ENCODE measurements around the gene POLR3C. TPM values are rescaled to one million over a fixed set of nuclear protein-coding genes. Genes with fewer than 3 reads are reported as not detected.
A peak's percentile ranks its signal among the peaks of the same experiment; 100 is the strongest.

POLR3C gene
- total and polyA plus RNA-seq, 10 of the 15 experiments (the other 5 are each of a cell fraction or from before 2014, with no cell fraction given): 13.0 to 44.8 (median 34.8) TPM

GRCh38 chr1:145845144-145845513 is 21.1 kb downstream of the POLR3C start:
- H3K4me2 ChIP-seq (ENCODE audit: control insufficient read depth, insufficient read depth): peak overlapping the region; percentile 89
- intact Hi-C loops (cut with micrococcal nuclease; ENCODE audit: unreplicated experiment) (loop anchor here (2.0 kb wide), 1 partner anchor 66 kb away; the partner anchor contains the start of gene ITGA10), in situ Hi-C loops (cut with MboI) (loop anchor here (5.0 kb wide), 1 partner anchor 162 kb away; no protein-coding TSS in a partner anchor)
- RAD21 ChIA-PET (ENCODE audit: unreplicated experiment): interaction anchor here (0.8 to 4.5 kb wide), 19 partner anchors 13 to 171 kb away, joined by 3 to 69 read pairs (median 5); partner anchors contain the start of genes ANKRD34A, ITGA10, PEX11B and PIAS3
- H2AFZ ChIP-seq (ENCODE audit: control insufficient read depth, low read depth, low read length): peak overlapping the region; percentile 71; the same call in 1 of the 2 replicates
- peak; percentile 88 for ATAC-seq
- H3K27me3 ChIP-seq (replicated peaks in 1 of 2; ENCODE audit: control insufficient read depth in 2 of 2, insufficient read depth in 2 of 2, low read length in 1 of 2): no peaks in the 10 kb centered on the region
- FAIRE-seq: peak; percentile 93
- no peaks in the 10 kb centered on the region for H3K9me3 ChIP-seq (replicated peaks; ENCODE audit: control insufficient read depth, insufficient read depth, low read length)
- H4K20me1 ChIP-seq (ENCODE audit: control insufficient read depth, insufficient read depth): no peaks in the 10 kb centered on the region
- H3K4me1 ChIP-seq (ENCODE audit: control insufficient read depth, insufficient read depth, low read length): peaks cover 15% of the 10 kb centered on the region
- POLR2A ChIA-PET: interaction anchor here (0.5 to 3.0 kb wide), 8 partner anchors 14 to 119 kb away, joined by 3 to 24 read pairs (median 4); partner anchors contain the start of genes ANKRD34A, PEX11B, PIAS3 and POLR3GL
- H3K36me3 ChIP-seq (ENCODE audit: control insufficient read depth in 2 of 2, insufficient read depth in 2 of 2, low read length in 1 of 2): peaks cover 4 to 16% of the 10 kb centered on the region in 2 experiments
- no TSS peak for BruUV-seq (replicated peaks)
- H3K9ac ChIP-seq (ENCODE audit: control insufficient read depth, insufficient read depth, low read length): peak overlapping the region; percentile 71
- H3K4me3 ChIP-seq: peak overlapping the region; percentile 89; the same call in 1 of the 2 replicates
- DNase-seq (ENCODE audit: low read depth, low spot score): peak; percentile 79
- CTCF ChIA-PET: interaction anchor here (0.7 to 8.2 kb wide), 38 partner anchors 10 to 192 kb away, joined by 3 to 172 read pairs (median 5); partner anchors contain the start of genes ANKRD34A, ANKRD35, ITGA10 and LIX1L
- SMC1A ChIA-PET (ENCODE audit: uncharacterized antibody, unreplicated experiment): interaction anchor here (0.8 to 5.5 kb wide), 12 partner anchors 14 to 170 kb away, joined by 3 to 54 read pairs (median 7); partner anchors contain the start of genes PIAS3, POLR3C and RNF115
- WGBS (ENCODE audit: insufficient coverage, insufficient replicate concordance, low lambda C conversion rate, missing lambda C conversion rate): 1% methylated on average over 4 of the region's 4 CpGs
- H3K79me2 ChIP-seq (ENCODE audit: control insufficient read depth, insufficient read depth, low read length): no peaks in the 10 kb centered on the region
- H3K27ac ChIP-seq (ENCODE audit: control insufficient read depth, insufficient read depth): peak overlapping the region; percentile 83
- TF ChIP-seq KAT2A (conservative IDR thresholded peaks at IDR 0.05; ENCODE audit: control insufficient read depth, low read depth, low read length) (no peak), CHD1 (IDR thresholded peaks at IDR 0.05; ENCODE audit: low read depth, low read length) (no peak), CREB1 (IDR thresholded peaks at IDR 0.05; ENCODE audit: low read depth) (no peak), JUNB (IDR thresholded peaks at IDR 0.05) (no peak), RCOR1 (conservative IDR thresholded peaks at IDR 0.05; ENCODE audit: low read depth, low read length) (no peak), SMAD1 (IDR thresholded peaks at IDR 0.05; ENCODE audit: low read depth, partially characterized antibody) (no peak), KDM1A (IDR thresholded peaks at IDR 0.05; ENCODE audit: borderline replicate concordance) (no peak), ZBED1 (IDR thresholded peaks at IDR 0.05; ENCODE audit: borderline replicate concordance) (peak; percentile 68; the same call in 1 of the 2 replicates), POLR2AphosphoS5 (IDR thresholded peaks at IDR 0.05; ENCODE audit: low read length) (no peak), MEF2B (IDR thresholded peaks at IDR 0.05; ENCODE audit: partially characterized antibody, poor library complexity, severe bottlenecking) (no peak), ZNF622 (IDR thresholded peaks at IDR 0.05) (no peak), SMAD5 (IDR thresholded peaks at IDR 0.05; ENCODE audit: low read depth) (no peak; the same call in 1 of the 2 replicates), POLR2AphosphoS2 (IDR thresholded peaks at IDR 0.05; ENCODE audit: low read depth, low read length) (no peak; the same call in 1 of the 2 replicates)
- TF ChIP-seq, protein P1, sequence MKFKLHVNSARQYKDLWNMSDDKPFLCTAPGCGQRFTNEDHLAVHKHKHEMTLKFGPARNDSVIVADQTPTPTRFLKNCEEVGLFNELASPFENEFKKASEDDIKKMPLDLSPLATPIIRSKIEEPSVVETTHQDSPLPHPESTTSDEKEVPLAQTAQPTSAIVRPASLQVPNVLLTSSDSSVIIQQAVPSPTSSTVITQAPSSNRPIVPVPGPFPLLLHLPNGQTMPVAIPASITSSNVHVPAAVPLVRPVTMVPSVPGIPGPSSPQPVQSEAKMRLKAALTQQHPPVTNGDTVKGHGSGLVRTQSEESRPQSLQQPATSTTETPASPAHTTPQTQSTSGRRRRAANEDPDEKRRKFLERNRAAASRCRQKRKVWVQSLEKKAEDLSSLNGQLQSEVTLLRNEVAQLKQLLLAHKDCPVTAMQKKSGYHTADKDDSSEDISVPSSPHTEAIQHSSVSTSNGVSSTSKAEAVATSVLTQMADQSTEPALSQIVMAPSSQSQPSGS (IDR thresholded peaks at IDR 0.05; ENCODE audit: low read length): peak; percentile 21; the same call in 1 of the 2 replicates
- TF ChIP-seq, protein P2, sequence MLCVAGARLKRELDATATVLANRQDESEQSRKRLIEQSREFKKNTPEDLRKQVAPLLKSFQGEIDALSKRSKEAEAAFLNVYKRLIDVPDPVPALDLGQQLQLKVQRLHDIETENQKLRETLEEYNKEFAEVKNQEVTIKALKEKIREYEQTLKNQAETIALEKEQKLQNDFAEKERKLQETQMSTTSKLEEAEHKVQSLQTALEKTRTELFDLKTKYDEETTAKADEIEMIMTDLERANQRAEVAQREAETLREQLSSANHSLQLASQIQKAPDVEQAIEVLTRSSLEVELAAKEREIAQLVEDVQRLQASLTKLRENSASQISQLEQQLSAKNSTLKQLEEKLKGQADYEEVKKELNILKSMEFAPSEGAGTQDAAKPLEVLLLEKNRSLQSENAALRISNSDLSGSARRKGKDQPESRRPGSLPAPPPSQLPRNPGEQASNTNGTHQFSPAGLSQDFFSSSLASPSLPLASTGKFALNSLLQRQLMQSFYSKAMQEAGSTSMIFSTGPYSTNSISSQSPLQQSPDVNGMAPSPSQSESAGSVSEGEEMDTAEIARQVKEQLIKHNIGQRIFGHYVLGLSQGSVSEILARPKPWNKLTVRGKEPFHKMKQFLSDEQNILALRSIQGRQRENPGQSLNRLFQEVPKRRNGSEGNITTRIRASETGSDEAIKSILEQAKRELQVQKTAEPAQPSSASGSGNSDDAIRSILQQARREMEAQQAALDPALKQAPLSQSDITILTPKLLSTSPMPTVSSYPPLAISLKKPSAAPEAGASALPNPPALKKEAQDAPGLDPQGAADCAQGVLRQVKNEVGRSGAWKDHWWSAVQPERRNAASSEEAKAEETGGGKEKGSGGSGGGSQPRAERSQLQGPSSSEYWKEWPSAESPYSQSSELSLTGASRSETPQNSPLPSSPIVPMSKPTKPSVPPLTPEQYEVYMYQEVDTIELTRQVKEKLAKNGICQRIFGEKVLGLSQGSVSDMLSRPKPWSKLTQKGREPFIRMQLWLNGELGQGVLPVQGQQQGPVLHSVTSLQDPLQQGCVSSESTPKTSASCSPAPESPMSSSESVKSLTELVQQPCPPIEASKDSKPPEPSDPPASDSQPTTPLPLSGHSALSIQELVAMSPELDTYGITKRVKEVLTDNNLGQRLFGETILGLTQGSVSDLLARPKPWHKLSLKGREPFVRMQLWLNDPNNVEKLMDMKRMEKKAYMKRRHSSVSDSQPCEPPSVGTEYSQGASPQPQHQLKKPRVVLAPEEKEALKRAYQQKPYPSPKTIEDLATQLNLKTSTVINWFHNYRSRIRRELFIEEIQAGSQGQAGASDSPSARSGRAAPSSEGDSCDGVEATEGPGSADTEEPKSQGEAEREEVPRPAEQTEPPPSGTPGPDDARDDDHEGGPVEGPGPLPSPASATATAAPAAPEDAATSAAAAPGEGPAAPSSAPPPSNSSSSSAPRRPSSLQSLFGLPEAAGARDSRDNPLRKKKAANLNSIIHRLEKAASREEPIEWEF (IDR thresholded peaks at IDR 0.05; ENCODE audit: insufficient replicate concordance, low read depth, low read length): no peak
- TF ChIP-seq, protein P3, sequence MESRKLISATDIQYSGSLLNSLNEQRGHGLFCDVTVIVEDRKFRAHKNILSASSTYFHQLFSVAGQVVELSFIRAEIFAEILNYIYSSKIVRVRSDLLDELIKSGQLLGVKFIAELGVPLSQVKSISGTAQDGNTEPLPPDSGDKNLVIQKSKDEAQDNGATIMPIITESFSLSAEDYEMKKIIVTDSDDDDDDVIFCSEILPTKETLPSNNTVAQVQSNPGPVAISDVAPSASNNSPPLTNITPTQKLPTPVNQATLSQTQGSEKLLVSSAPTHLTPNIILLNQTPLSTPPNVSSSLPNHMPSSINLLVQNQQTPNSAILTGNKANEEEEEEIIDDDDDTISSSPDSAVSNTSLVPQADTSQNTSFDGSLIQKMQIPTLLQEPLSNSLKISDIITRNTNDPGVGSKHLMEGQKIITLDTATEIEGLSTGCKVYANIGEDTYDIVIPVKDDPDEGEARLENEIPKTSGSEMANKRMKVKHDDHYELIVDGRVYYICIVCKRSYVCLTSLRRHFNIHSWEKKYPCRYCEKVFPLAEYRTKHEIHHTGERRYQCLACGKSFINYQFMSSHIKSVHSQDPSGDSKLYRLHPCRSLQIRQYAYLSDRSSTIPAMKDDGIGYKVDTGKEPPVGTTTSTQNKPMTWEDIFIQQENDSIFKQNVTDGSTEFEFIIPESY (IDR thresholded peaks at IDR 0.05): no peak

Measured in GM12878 (cell line).